Activated T-helper 1 cell treated with anti-CD3 and anti-CD28 coated beads, Interleukin-2, amount 50 U/mL, for 16 hours (primary cell): ENCODE results near the gene SHISA2.
"Not testable (repeated sequence)": the region's sequence is repeated elsewhere in the genome, so short reads cannot be mapped to it uniquely, and the experiment has no call there.

ENCODE experiments used
- DNase-seq, 2 donors: peaks; one replicate each; pipeline ENCODE4 v3.0.0-alpha.2; 2020; ENCODE audit warnings: low read depth in 1 of 2, low spot score in 1 of 2

SHISA2 gene

DNA sequence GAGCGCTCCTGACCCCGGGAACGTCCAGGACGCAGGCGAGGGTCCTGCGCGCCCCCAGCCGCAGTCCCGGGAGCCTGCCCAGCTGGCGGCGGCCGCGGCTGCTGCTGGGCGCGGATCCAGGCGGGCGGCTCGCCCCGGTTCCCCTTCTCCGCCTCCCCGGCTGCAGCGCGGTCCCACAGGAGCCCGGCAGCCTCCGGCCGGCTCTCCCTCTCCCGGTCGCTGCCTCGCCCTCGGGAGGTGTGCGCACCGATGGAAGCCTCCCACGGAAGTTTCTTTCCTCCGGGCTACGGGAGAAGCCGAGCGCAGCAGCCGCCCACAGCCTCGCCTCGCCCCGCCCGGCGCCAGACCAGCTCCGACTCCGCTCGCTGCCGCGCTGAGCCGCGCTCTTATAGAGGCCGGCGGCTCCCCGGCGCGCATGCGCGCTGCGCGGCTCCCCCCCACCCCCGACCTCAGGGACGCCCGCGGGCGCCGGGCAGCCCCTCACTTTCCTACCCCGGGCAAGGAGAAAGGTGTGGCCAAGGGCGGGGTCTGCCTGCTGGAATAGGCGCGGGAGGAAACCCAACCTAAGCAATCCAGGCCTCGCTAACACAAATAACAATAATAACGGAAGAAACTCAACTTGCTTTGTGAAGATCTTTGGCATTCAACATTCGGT is at the start of gene SHISA2:
Gene SHISA2 (minus strand): TSS at position 360 of the 655 bp plus-strand sequence. CDS start 1,041 bp downstream, outside the sequence.
- DNase-seq: peak in 1 of 2 donors; percentile 26

DNA sequence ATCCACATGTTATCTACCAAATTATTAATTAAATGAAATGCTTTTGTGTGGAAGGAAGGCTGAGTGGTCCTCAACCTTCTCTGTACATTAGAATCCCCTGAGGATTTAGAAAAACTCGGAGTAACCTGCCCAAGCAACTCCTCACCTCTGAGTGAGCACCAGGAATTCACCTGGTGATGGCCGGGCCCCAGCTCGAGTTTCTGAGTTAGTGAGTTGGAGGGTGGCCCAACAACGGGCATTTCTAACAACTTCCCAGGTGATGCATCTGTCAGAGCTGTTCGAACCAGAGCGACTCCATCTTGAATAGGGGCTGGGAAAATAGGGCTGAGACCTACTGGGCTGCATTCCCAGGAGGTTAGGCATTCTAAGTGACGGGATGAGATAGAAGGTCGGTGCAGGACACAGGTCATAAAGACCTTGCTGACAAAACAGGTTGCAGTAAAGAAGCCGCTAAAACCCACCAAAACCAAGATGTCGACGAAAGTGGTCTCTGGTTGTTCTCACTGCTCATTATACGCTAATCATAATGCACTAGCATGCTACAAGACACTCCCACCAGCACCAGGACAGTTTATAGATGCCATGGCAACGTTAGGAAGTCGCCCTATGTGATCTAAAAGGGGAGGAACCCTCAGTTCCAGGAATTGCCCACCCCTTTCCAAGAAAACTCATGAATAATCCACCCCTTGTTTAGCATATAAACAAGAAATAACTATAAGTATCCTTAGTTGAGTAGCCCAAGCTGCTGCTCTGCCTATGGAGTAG is 44.2 kb upstream of the SHISA2 start:
- no peak for DNase-seq

- DNase-seq: no peak
Observed at GRCh38 chr13:26095338-26095737, 43.5 kb upstream of the SHISA2 start.

- DNase-seq: not testable (repeated sequence)
Observed at GRCh38 chr13:26076821-26077220, 25.0 kb upstream of the SHISA2 start.

DNA sequence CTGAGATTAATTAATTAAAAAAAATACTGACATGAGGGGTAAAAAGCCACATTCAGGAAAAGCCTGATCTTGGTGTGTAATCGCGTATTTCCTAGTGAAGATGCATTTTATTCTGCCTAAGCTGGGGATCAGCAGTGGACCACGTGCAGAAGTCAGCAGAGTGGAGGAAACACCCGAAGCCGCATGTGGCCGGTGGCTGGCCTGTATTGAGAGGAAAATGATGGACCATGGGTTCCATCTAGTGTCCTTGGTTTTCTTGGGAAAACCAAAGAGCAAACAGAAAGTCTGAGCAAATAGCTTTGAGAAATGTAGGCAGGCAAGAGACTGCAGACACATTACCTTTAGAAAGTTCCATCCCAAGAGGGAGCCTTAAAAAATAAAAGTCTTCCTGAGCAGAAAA is 23.7 kb upstream of the SHISA2 start:
- DNase-seq: no peak

- DNase-seq: no peak
Observed at GRCh38 chr13:26074706-26075105, 22.9 kb upstream of the SHISA2 start.

DNA sequence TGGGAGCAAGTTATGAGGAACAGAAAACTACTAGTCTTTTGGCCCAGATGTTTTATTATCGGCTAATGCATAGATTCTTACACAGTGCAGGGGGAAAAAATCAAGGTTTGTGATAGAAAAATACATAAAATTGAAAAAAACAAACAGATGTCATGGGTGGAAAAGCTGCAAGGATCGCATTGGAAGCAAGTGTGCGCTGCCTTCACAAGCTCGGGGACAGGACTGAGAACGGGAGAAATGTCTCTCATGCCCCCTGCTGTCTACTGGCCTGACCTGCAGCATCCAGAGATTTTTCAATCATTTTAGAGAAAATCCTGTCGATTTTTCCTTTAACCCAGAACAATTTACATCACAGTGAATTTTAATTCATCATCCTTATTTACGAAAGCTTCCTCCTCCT is 20.5 kb upstream of the SHISA2 start:
- DNase-seq: not testable (repeated sequence)

DNA sequence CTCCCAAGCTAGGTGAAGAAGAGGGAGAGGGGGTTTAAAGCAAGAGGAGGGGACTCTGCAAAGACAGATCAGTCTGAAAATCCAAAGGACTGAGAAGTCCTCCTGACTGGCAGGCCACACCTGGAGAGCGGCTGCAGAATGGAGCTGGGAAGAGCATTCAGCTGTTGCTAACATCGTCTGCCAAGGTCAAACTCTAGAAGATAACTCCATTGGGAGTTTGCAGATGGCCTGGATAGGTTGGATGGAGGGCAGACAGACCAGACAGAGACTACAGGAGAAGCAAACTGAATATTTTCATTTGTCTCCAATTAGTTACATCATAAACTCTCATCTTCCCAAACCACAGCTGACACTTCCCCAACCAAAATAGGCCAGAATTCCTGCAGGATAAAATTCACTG is 19.9 kb upstream of the SHISA2 start:
- DNase-seq: no peak

GRCh38 chr13:26069642-26070041 is 17.8 kb upstream of the SHISA2 start:
- DNase-seq: not testable (repeated sequence)

DNA sequence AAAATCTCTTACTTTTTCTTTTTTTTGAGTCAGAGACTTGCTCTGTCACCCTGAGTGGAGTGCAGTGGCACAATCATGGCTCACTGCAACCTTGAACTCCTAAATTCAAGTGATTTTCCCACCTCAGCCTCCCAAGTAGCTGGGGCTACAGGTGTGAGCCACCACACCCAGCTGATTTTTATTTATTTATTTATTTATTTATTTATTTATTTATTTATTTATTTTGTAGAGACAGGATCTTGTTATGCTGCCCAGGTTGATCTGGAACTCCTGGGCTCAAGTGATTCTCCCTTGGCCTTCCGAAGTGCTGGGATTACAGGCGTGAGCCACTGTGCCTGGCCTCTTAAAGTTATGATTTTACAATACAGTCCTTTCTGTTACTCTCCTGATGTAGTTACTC is 16.6 kb upstream of the SHISA2 start:
- not testable (repeated sequence) for DNase-seq

GRCh38 chr13:26067601-26068000 is 15.8 kb upstream of the SHISA2 start:
- DNase-seq: no peak

DNA sequence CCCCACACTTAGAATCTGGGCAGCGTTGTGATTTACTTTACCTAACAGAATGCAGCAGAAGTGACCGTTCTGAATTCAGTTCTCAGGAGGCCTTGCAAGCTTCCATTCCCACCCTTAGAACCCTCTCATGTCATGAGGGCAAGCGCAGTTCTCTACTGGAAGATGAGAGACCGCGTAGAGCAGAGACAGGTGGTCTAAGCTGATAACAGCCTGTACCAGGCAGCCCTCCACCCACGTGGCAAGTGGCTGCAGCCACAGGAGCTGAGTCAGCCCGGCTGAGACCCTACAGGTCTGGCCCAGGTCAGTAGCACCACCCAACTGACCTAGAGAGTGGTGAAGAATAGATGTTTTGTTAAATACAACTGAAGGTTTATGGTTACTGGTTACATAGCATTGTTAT is 14.7 kb upstream of the SHISA2 start:
- DNase-seq: not testable (repeated sequence)

GRCh38 chr13:26062853-26063444 is 11.1 kb upstream of the SHISA2 start:
- no peak for DNase-seq

DNA sequence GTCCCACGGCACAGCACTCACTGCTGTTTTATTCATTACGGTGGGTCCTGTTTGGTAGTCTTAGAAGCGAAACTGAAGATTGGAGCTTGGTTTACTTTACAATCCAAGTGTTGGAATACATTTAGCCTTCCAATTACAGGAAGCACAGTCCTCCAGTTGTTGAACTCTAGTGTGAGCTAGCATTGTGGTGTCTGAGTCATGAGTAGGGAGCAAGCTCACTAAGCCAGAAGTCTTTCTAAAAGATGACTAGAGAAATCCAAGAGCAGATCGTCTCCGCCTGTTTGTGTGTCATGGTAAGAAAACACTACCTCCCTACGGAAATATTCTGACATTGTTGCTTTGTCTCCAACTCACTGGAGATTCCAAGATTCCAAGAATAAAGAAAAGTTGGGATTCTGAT is 10.1 kb upstream of the SHISA2 start:
- DNase-seq: no peak

DNA sequence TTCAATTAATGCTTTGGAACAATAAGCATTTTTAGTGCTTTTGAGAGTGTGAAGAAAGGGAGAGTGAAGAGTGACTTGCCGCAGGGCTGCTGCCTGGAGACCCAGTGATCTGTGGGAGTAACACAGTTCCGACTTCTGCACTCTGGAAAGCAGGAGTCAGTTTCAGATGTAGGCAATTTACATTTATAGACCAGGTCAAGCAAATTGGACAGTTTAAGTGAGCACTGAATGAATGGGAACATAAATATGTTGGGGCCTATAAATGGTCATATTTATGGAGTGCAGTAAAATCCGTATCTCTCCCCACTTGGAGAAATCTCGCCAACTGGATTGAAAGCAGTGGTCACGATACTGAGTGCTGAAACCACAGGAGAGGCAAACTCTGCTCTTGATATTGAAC is 9.4 kb upstream of the SHISA2 start:
- DNase-seq: no peak

DNA sequence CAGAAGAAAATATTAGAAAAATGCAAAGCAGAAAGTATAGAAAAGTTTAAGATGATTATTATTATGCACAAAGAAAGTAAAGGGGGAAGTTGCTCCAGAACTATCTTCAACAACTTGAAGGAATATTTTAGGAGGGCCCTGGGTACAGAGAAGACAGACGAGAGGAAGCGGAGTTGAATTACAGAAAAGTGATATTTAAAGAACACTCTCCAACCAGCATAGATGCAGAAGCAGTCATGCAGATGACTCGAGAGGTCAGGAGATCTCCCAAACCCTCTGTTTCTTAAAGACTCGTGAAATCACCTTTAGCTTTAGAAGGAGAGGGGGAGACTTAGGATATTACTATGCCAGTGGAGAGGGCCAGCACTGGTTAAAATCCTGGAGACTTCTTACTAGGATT is 8.5 kb upstream of the SHISA2 start:
- DNase-seq: no peak

DNA sequence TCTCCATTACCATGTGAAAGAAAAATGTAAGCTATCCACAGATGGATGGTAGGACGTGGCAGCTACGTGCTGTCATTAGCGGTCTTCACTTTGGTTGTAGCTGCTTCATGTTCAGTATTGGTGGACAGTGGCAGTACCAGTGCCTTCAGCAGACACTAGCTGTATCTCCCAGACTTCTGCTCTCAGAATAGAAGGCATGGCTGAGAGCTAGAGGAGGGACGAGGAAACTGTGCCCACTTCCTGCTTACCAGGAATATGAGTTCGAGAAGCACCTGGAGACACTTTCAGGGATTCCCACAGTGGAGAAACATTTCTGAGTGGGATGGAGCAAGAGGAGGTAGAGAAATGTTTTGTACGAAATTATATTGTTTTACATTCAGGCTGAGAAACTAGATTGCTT is 6.9 kb upstream of the SHISA2 start:
- no peak for DNase-seq

DNA sequence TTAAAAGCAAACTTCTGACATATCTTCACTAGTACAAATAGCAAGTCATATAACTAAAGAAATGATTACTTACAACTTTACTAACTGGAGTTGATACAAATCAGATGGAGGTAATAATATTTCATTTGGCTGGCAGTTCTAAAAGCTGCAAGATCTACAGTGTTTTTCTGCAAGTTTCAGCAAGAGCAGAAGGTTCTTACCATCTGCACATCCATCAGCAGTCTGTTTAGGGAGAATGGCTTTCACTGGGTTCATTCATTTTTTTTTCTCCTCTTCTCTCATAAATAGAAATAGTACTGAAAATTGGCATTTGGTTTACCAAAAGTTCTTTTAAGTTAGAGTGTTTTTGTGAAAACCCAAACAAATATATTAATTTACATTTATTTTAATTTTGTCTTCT is 3.1 kb upstream of the SHISA2 start:
- DNase-seq: no peak

- no peak for DNase-seq
Observed at GRCh38 chr13:26053418-26053980, 1.7 kb upstream of the SHISA2 start.

DNA sequence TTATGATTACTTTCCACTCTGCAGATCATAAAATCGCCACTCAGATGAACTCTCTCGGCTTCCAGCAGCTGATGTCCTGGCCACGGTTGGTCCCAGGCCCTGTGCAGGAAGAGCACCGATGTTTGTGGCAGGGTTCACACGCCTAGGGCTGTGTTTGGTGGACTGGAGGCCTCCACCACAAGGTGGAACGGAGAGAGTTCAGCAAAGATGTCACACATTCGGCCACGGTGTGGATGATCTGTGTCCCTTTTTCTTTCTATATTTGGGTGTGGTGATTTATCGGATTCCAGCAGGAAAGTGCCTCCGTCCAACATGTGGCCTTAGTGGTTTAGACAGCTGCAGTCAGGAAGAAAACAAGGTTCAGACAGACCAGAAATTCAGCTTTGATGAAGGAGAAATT is 521 bp upstream of the SHISA2 start:
- DNase-seq: no peak

- DNase-seq: no peak
Observed at GRCh38 chr13:26051231-26051656, 572 bp downstream of the SHISA2 start.
